Fibroblast of lung (primary cell): ENCODE results near the gene HPSE2.

ENCODE experiments used
- CTCF ChIP-seq, 2 donors: IDR thresholded peaks in 1 of 2; conservative IDR thresholded peaks in 1 of 2; 1 replicate in 1 of 2; 2 replicates in 1 of 2; pipeline ENCODE4 v1.5.1; 2011 to 2012; ENCODE audit warnings: low read length in 2 of 2, control low read depth in 1 of 2, inconsistent platforms in 1 of 2, low read depth in 1 of 2, mild to moderate bottlenecking in 1 of 2
- EZH2 ChIP-seq: IDR thresholded peaks from 2 replicates; pipeline ENCODE4 v1.5.1; 2012; ENCODE audit warnings: low read length, control low read depth, mild to moderate bottlenecking; ENCODE audit errors: missing control alignments

- no peak for TF ChIP-seq EZH2
- TF ChIP-seq CTCF (conservative IDR thresholded peaks at IDR 0.05 in 1 of 2, IDR thresholded peaks at IDR 0.05 in 1 of 2; ENCODE audit: low read depth in 1 of 2, low read length in 2 of 2) = no peak
These were observed 798.9 kb downstream of the HPSE2 start for GRCh38 chr10:98436704-98437103.
